ENCODE measurements around the gene WDFY2. TPM values are rescaled to one million over a fixed set of nuclear protein-coding genes. Genes with fewer than 3 reads are reported as not detected.

WDFY2 gene
- total RNA-seq, 1 experiment from 2014 or later: 26.4 TPM

GRCh38 chr13:51765142-51765515 lies 180.9 kb downstream of the WDFY2 start:
- Histone ChIP-seq H3K18ac (ENCODE audit: insufficient read length, low read depth, low read length) (no peak overlapping the region), H3K9me3 (ENCODE audit: control insufficient read depth, low read depth, low read length) (no peaks in the 10 kb centered on the region), H3K23ac (ENCODE audit: insufficient read length, low read depth, low read length) (no peak overlapping the region), H4K5ac (ENCODE audit: insufficient read length, low read depth, low read length) (no peak overlapping the region), H3K27me3 (ENCODE audit: insufficient read depth, low read length) (no peaks in the 10 kb centered on the region), H2BK5ac (ENCODE audit: insufficient read length, low read length) (no peak overlapping the region), H3K4me2 (ENCODE audit: insufficient read depth, insufficient read length, low read length) (no peak overlapping the region), H3K4me1 (ENCODE audit: insufficient read depth, low read length) (0 out of 2 replicates have a peak, but pooled peaks cover 3% of the 10 kb centered on the region), H4K8ac (replicated peaks; ENCODE audit: insufficient read length, low read depth, low read length) (no peak overlapping the region), H3K9ac (ENCODE audit: extremely low read depth, insufficient read length, low read length) (no peak overlapping the region), H3K4ac (ENCODE audit: low read depth, low read length) (no peak overlapping the region), H2BK20ac (ENCODE audit: low read depth, low read length, poor library complexity, severe bottlenecking) (no peak overlapping the region), H4K20me1 (ENCODE audit: control insufficient read depth, insufficient read depth, insufficient read length) (no peaks in the 10 kb centered on the region), H3K79me2 (ENCODE audit: insufficient read depth, low read length) (peaks cover 1% of the 10 kb centered on the region; the same call in 1 of the 2 replicates), H2BK15ac (ENCODE audit: low read depth, low read length) (no peak overlapping the region), H3T11ph (ENCODE audit: low read length) (no peak overlapping the region), H4K91ac (ENCODE audit: insufficient read length, low read depth, low read length) (no peak overlapping the region), H3K14ac (ENCODE audit: insufficient read depth, low read length) (no peak overlapping the region), H2BK12ac (ENCODE audit: insufficient read length, low read depth, low read length) (no peak overlapping the region), H3K23me2 (ENCODE audit: insufficient read length, low read depth, low read length, poor library complexity, severe bottlenecking) (no peaks in the 10 kb centered on the region), H2AK5ac (ENCODE audit: insufficient read length, low read length) (no peak overlapping the region), H3K79me1 (ENCODE audit: insufficient read depth, low read depth, low read length, poor library complexity, severe bottlenecking) (no peaks in the 10 kb centered on the region), H3K56ac (ENCODE audit: insufficient read length, low read depth, low read length) (no peak overlapping the region), H2BK120ac (ENCODE audit: low read depth, low read length, poor library complexity, severe bottlenecking) (no peak overlapping the region), H3K27ac (ENCODE audit: insufficient read length, low read depth, low read length) (no peak overlapping the region), H2AFZ (ENCODE audit: low read length) (no peak overlapping the region)
- no CpG with 5 or more reads among the region's 4 CpGs for WGBS (ENCODE audit: extremely low coverage, insufficient read length, low lambda C conversion rate)
- no peaks in the 10 kb centered on the region for H3K9me3 Mint-ChIP-seq
- no peak for TF ChIP-seq CTCF (conservative IDR thresholded peaks at IDR 0.05)
- no peak overlapping the region for H3K27ac Mint-ChIP-seq
- DNase-seq: no peak
- H3K4me1 Mint-ChIP-seq: peaks cover 18 to 22% of the 10 kb centered on the region in 2 experiments
- no peak overlapping the region for H3K4me3 Mint-ChIP-seq
- H3K36me3 Mint-ChIP-seq (ENCODE audit: insufficient read depth in 1 of 3, low read depth in 3 of 3): peaks cover 8 to 35% (median 30%) of the 10 kb centered on the region in 3 experiments; a peak in 6 of 7 replicates
- no peaks in the 10 kb centered on the region for H3K27me3 Mint-ChIP-seq (ENCODE audit: low read depth)
